Karpas-422 (cell line): ENCODE results near the gene CATSPERZ. TPM values are rescaled to one million over a fixed set of nuclear protein-coding genes. Genes with fewer than 3 reads are reported as not detected.

Source experiments
- DNase-seq: peaks from one replicate; pipeline ENCODE4 v3.0.0-alpha.2; 2015
- H2AFZ ChIP-seq: fragments of 200-600 bp; sonication (generic); 2 replicates; pipeline ENCODE4 v1.6.1; 2014; ENCODE audit warnings: antibody characterized with exemption, low read length, mixed read lengths
- H3K27ac ChIP-seq: fragments of 200-600 bp; sonication (generic); 2 replicates; pipeline ENCODE4 v1.5.1; 2014; ENCODE audit warnings: mild to moderate bottlenecking, low read length, moderate library complexity
- H3K27me3 ChIP-seq: fragments of 200-600 bp; sonication (generic); 2 replicates; pipeline ENCODE4 v1.6.1; 2014; ENCODE audit warnings: low read length, mixed read lengths
- H3K36me3 ChIP-seq: fragments of 200-600 bp; sonication (generic); 2 replicates; pipeline ENCODE4 v1.6.1; 2014; ENCODE audit warnings: low read length, mixed read lengths; ENCODE audit not compliant: insufficient read depth
- H3K4me1 ChIP-seq: fragments of 200-600 bp; sonication (generic); 2 replicates; pipeline ENCODE4 v1.6.1; 2014; ENCODE audit warnings: mild to moderate bottlenecking, low read length, mixed read lengths
- H3K4me2 ChIP-seq: fragments of 200-600 bp; sonication (generic); 2 replicates; pipeline ENCODE4 v1.6.1; 2014; ENCODE audit warnings: low read length, low read depth, mild to moderate bottlenecking; ENCODE audit not compliant: poor library complexity, severe bottlenecking
- H3K4me3 ChIP-seq: fragments of 200-600 bp; sonication (generic); 2 replicates; pipeline ENCODE4 v1.5.1; 2014; ENCODE audit warnings: mild to moderate bottlenecking, antibody characterized with exemption, low read length, mixed read lengths
- H3K79me2 ChIP-seq: fragments of 200-600 bp; sonication (generic); 2 replicates; pipeline ENCODE4 v1.6.1; 2014; ENCODE audit warnings: mild to moderate bottlenecking, low read length, mixed read lengths
- H3K9ac ChIP-seq: fragments of 200-600 bp; sonication (generic); 2 replicates; pipeline ENCODE4 v1.6.0; 2014; ENCODE audit warnings: low read length
- H3K9me2 ChIP-seq: fragments of 200-600 bp; sonication (generic), shearing (Covaris generic); replicated peaks from 2 replicates; pipeline ENCODE4 v1.6.0; 2014; ENCODE audit warnings: mild to moderate bottlenecking, low read length, moderate library complexity; ENCODE audit not compliant: insufficient read depth
- H3K9me3 ChIP-seq: fragments of 300-700, 200-600 bp; sonication (generic); 2 replicates; pipeline ENCODE4 v1.6.1; 2014; ENCODE audit warnings: low read length, mixed read lengths
- H4K20me1 ChIP-seq: fragments of 200-600 bp; sonication (generic); 2 replicates; pipeline ENCODE4 v1.6.1; 2014; ENCODE audit warnings: mild to moderate bottlenecking, antibody characterized with exemption, low read length, low read depth; ENCODE audit not compliant: insufficient read depth
- total RNA-seq: library from RNA; depleted of rRNA; stranded (reverse); fragments of >200 nt; shearing (Covaris generic); gene quantifications from 2 replicates; pipeline ENCODE4 v1.2.3, GENCODE V29; 2014; ENCODE audit warnings: low replicate concordance; rRNA removed

Gene CATSPERZ, protein sequence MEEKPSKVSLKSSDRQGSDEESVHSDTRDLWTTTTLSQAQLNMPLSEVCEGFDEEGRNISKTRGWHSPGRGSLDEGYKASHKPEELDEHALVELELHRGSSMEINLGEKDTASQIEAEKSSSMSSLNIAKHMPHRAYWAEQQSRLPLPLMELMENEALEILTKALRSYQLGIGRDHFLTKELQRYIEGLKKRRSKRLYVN
- total RNA-seq, result not detected in 2 replicates

DNA sequence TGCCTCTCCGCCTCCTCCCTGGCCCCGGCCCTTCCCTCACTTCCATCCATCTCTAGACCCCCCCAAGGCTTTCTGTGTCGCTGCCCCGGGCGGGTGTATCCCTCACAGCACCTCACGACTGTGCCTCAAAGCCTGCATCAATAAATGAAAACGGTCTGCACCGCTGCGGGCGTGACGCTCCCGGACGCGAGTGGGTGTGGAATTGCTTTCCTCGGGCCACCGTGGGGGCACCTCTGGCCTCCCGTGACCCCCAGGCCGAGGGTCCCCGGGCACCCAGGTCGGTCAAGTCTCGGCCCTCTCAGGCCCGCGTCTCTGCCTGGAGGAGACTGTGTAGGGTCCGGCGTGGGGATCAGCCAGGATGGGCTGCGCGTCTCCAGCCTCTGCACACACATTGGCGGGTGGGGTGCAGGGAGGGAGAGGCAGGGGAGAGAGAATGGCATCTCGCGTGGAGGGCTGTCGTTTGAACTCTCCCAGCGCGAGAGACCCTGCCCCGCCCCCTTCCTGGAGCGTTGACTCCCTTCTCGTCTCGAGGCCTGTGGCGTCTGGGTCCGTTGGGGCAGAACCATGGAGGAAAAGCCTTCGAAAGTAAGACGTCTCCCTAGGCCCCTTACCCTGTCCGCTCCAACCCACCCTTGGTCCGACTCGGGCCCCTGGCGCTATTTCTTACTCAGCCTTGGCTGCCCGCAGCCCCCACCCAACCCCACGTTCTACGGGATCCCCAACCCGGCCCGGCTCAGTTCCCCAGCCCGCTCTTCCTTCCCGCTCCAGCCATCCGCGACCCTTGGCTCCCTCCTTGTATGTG, at the start of gene CATSPERZ:
Gene CATSPERZ, plus strand, starts transcription at position 512 of the 802 bp plus-strand sequence. Its CDS starts 53 bp downstream, at position 565.
- H2AFZ ChIP-seq, result no peak within 1 kb of the TSS
- H3K9me3 ChIP-seq, result no peaks in the 10 kb centered on the region
- H3K9me2 ChIP-seq, result no peaks in the 10 kb centered on the region
- no peaks in the 10 kb centered on the region for H3K36me3 ChIP-seq
- H3K27ac ChIP-seq, result no peak within 1 kb of the TSS
- no peak within 1 kb of the TSS for H3K9ac ChIP-seq
- H3K4me3 ChIP-seq, result no peak within 1 kb of the TSS
- no peak for DNase-seq
- peaks cover 4% of the 10 kb centered on the region; the same call in 1 of the 2 replicates for H4K20me1 ChIP-seq
- H3K4me1 ChIP-seq, result peaks cover 35% of the 10 kb centered on the region
- peak within 1 kb of the TSS; percentile 56 for H3K4me2 ChIP-seq
- H3K79me2 ChIP-seq, result no peaks in the 10 kb centered on the region
- no peaks in the 10 kb centered on the region for H3K27me3 ChIP-seq

DNA sequence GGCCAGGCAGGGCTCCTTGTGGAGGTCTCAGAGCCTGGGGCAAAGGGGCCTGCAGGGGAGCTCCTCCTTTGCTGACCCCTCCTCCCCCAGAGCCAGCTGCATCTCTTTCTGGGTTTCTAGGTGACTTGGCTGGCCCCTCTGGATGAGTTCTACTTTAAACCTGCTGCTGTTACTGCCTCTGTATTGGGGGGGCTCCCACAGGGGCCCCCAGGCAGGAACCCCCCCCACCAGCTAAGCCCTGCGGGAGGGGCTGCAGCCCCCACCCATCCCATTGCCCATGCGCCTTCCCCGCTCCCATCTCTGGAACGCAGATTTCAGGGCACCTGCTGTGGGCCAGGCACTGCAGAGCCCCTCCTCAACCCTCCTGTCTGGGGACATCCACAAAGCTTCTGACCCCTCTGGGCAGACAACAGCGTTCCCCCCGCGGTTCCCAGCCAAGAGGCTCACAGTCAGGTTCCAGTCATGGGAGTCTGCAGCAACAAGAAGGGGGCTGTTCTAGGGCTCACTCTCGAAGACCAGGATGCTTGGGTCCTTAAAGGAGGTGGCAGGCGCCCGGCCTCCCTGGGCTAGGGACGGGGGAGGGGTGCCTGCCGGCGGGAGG, 49.6 kb upstream of the CATSPERZ start:
- peak overlapping the region; percentile 83 for H3K9ac ChIP-seq
- no peaks in the 10 kb centered on the region for H3K36me3 ChIP-seq
- H4K20me1 ChIP-seq, result no peaks in the 10 kb centered on the region; the same call in 1 of the 2 replicates
- no peak overlapping the region for H3K27ac ChIP-seq
- H2AFZ ChIP-seq, result peak overlapping the region; percentile 86
- peak overlapping the region; percentile 95 for H3K4me3 ChIP-seq
- H3K79me2 ChIP-seq, result peaks cover 15% of the 10 kb centered on the region
- no peak for DNase-seq
- no peaks in the 10 kb centered on the region for H3K9me2 ChIP-seq
- peak overlapping the region; percentile 84 for H3K4me2 ChIP-seq
- H3K27me3 ChIP-seq, result no peaks in the 10 kb centered on the region
- H3K9me3 ChIP-seq, result no peaks in the 10 kb centered on the region
- H3K4me1 ChIP-seq, result peaks cover 41% of the 10 kb centered on the region

DNA sequence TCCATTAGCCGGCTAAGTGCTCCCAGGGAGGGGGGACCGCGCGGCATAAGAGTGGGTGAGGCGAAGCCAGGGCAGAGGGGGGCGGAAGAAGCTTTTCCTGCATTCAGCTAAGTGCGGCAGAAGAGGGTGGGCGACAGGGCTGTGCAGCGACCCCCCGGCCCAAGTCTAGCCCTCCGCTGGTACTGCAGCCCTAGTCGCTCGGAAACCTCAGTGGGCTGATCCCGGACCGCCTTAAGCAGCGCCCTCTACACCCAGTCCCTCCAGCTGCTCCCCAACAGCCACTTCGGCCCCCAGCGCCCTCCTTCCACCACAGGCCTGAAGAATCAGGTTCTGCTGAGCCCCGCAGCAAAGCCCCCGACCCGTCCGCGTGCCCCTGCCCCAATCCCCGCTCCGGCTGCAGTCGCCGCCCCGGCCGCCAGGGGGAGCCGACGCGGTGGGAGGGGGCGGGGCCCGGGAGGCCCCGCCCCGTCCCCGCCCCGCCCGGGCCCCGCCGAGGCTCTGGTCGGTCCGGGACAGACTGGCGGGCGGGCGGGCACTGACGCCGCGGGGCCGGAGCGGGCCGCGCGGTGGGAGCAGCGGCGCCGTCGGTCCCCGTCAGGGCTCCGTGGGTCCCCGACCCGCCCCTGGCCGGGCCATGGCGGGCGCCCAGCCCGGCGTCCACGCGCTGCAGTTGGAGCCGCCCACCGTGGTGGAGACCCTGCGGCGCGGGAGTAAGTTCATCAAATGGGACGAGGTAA, 49.0 kb upstream of the CATSPERZ start, which contains the start of gene PLCB3:
Gene PLCB3, plus strand, starts transcription at position 515 of the 737 bp plus-strand sequence. Its CDS starts 120 bp downstream, at position 635.
- H3K27me3 ChIP-seq, result no peaks in the 10 kb centered on the region
- peaks cover 41% of the 10 kb centered on the region for H3K4me1 ChIP-seq
- H3K4me3 ChIP-seq, result peak within 1 kb of the TSS; percentile 95
- H3K9me3 ChIP-seq, result no peaks in the 10 kb centered on the region
- H3K9ac ChIP-seq, result peak within 1 kb of the TSS; percentile 83
- H3K36me3 ChIP-seq, result no peaks in the 10 kb centered on the region
- peak; percentile 82 for DNase-seq
- no peaks in the 10 kb centered on the region for H4K20me1 ChIP-seq
- H3K4me2 ChIP-seq, result peak within 1 kb of the TSS; percentile 99
- no peak within 1 kb of the TSS for H3K27ac ChIP-seq
- H3K9me2 ChIP-seq, result no peaks in the 10 kb centered on the region
- H2AFZ ChIP-seq, result peak within 1 kb of the TSS; percentile 86
- peaks cover 9% of the 10 kb centered on the region for H3K79me2 ChIP-seq

DNA sequence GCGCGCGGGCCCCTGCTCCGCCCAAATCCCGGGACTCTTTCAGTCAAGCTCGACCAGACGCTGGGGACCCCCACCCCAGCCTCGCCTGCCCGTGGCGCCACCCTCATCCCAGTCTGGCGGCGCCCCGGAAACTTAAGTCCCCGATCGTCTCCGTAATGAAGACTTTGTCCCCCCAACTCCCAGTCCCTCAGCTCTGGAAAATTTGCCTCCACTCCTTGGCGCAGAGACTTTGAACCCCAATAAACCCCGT, 48.5 kb upstream of the CATSPERZ start:
- H3K27me3 ChIP-seq, result no peaks in the 10 kb centered on the region
- peaks cover 41% of the 10 kb centered on the region for H3K4me1 ChIP-seq
- H3K27ac ChIP-seq, result no peak overlapping the region
- no peak for DNase-seq
- H3K9ac ChIP-seq, result peak overlapping the region; percentile 83
- H2AFZ ChIP-seq, result no peak overlapping the region
- no peaks in the 10 kb centered on the region for H3K36me3 ChIP-seq
- peak overlapping the region; percentile 99 for H3K4me2 ChIP-seq
- peaks cover 7% of the 10 kb centered on the region; the same call in 1 of the 2 replicates for H3K79me2 ChIP-seq
- H3K9me3 ChIP-seq, result no peaks in the 10 kb centered on the region
- H3K4me3 ChIP-seq, result peak overlapping the region; percentile 95
- no peaks in the 10 kb centered on the region for H4K20me1 ChIP-seq
- H3K9me2 ChIP-seq, result no peaks in the 10 kb centered on the region

DNA sequence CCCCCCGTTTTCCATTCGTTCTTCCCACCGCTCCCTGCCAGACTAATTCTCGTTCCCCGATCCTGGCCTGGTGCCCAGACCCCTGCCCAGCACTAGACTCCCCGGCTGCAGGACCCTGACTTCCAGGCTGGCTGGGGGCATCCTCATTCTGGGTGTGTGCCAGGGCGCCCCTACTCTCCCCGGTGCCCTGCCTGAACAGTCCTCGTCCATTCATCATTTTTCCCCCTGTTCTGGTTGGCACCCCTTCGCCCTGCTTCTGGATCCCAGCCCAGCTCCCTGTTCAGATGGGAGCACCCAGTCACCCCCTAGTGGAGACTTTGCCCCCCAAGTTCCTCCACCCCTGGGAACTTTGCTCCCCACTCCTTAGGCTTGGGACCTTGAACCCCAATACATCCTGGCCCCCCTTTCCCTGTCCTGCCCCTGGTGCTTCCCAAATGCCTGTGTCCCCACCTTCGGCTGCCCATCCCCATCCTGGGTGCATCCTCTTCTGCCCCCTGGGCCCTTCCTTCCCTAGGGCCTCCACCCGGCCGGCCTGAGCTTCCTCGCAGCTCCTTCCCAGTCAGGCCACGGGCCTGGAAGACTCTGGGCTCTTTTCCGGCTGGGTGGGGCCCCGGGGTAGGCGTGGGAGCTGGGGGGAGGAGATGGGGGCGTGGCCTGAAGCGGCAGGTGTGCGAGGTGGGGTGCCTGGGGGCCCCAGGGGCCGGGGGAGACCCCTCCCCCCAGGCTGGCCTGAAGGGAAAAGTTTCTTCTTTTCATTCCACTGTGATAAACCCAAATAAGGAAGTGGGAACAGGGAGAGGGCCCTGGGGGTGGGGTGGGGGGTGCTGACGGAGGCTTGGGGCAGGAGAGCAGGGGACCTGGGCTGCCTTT, 47.9 kb upstream of the CATSPERZ start:
- Histone ChIP-seq H3K9ac (peak overlapping the region; percentile 83), H3K27me3 (no peaks in the 10 kb centered on the region), H2AFZ (peak overlapping the region; percentile 50; the same call in 1 of the 2 replicates), H3K4me2 (peak overlapping the region; percentile 99), H3K79me2 (peaks cover 7% of the 10 kb centered on the region; the same call in 1 of the 2 replicates), H3K9me2 (no peaks in the 10 kb centered on the region), H3K36me3 (no peaks in the 10 kb centered on the region), H3K4me1 (peaks cover 36% of the 10 kb centered on the region), H3K27ac (no peak overlapping the region), H3K9me3 (no peaks in the 10 kb centered on the region), H3K4me3 (peak overlapping the region; percentile 95), H4K20me1 (no peaks in the 10 kb centered on the region)
- peak; percentile 70 for DNase-seq

DNA sequence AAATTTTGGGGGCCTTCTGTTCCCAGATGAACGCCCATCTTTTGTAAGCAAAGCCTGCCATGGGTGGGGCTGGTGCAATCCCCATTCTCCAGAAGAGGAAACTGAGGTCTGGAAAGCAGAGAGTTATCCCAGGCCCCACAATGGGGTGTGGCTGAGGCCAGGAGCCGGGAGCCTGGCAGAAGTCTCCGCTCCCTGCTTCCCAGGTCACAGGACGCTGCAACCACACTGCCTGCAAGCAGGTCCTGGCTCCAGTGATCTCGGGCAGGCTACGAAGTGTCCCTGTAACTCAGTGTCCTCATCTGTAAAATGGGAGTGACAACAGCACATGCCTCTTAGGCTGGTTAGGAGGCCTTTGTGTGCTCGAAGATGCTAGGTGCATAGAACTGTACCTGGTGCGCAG, 47.1 kb upstream of the CATSPERZ start:
- Histone ChIP-seq H3K9me2 (no peaks in the 10 kb centered on the region), H3K27me3 (no peaks in the 10 kb centered on the region), H4K20me1 (no peaks in the 10 kb centered on the region), H3K27ac (no peak overlapping the region), H3K4me2 (peak overlapping the region; percentile 99), H3K9me3 (no peaks in the 10 kb centered on the region), H2AFZ (no peak overlapping the region), H3K4me3 (peak overlapping the region; percentile 95; the same call in 1 of the 2 replicates), H3K36me3 (no peaks in the 10 kb centered on the region), H3K9ac (no peak overlapping the region), H3K79me2 (peaks cover 7% of the 10 kb centered on the region; the same call in 1 of the 2 replicates), H3K4me1 (peaks cover 29% of the 10 kb centered on the region)
- DNase-seq, result no peak

DNA sequence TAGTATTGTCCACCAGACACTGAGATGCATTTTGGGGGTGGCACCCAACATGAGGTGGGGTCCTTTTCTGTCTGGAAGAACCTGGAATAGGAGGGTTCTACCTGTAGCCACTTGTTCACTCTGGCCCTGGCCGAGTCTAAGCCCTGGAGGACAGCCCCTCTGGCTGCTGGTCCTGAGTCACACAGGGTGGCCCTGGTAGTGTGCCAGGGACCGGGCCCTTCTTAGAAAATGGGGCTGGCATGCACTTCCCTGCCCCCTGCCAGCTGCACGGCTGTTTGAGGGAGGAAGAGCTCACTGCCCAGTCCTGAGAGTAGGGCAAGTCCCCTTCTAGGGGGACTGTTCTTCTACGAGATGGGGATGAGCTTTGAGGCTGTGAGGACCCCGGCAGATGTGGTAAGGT, 46.7 kb upstream of the CATSPERZ start:
- no peaks in the 10 kb centered on the region for H3K27me3 ChIP-seq
- H3K36me3 ChIP-seq, result no peaks in the 10 kb centered on the region
- peaks cover 7% of the 10 kb centered on the region; the same call in 1 of the 2 replicates for H3K79me2 ChIP-seq
- no peak overlapping the region for H3K27ac ChIP-seq
- H3K4me3 ChIP-seq, result no peak overlapping the region
- H3K9ac ChIP-seq, result no peak overlapping the region
- peaks cover 29% of the 10 kb centered on the region for H3K4me1 ChIP-seq
- H3K9me2 ChIP-seq, result no peaks in the 10 kb centered on the region
- no peaks in the 10 kb centered on the region for H3K9me3 ChIP-seq
- no peak overlapping the region for H3K4me2 ChIP-seq
- no peak overlapping the region for H2AFZ ChIP-seq
- no peaks in the 10 kb centered on the region for H4K20me1 ChIP-seq
- DNase-seq, result no peak
